LHCN-M2 (cell line): ENCODE results near the gene ATXN7L1. TPM values are rescaled to one million over a fixed set of nuclear protein-coding genes. Genes with fewer than 3 reads are reported as not detected.
"Not testable (repeated sequence)": the region's sequence is repeated elsewhere in the genome, so short reads cannot be mapped to it uniquely, and the experiment has no call there.

ENCODE experiments used
- DNase-seq: peaks from one replicate; pipeline ENCODE4 v3.0.0-alpha.2; 2012; ENCODE audit warnings: low read depth
- total RNA-seq: library from RNA; depleted of rRNA; stranded (reverse); fragments of >200 nt; gene quantifications from 2 replicates; pipeline ENCODE4 v1.2.3, GENCODE V29; 2014

Gene ATXN7L1
- total RNA-seq, 1 experiment from 2014 or later: 6.4 TPM

DNA sequence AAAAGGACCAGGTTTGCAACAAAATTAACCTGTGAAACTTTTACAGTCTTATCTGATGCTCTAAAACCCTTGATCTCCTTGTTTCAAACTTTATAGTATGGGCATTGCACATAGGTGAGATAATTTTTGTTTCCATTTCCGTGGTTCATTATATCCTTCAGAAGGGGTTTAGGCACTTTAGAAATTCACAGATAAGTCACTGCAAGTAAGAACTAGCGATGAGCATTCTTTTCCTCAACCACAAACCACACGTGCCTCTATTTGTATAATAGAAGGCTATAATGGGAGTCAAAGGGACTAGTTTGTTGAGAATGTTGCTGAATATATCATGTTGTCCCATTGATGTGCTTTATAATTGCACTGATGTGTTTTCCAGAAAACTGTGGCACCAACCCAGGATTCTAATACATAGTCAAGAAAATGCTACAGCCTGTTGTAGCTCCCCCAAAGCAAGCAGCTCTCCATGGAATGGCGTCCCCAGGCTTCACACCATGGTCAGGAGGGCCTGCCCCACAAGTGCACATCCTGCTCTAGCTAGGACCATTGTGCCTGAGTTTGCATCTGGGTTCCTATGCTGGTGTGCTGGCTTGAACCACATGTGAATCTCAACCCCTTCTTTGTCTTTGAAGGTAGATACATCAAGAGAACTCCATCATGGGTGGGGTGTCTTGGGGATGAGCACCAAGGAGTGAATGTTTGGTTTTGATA is 14.0 kb upstream of the ATXN7L1 start:
- DNase-seq: peak; percentile 46

DNA sequence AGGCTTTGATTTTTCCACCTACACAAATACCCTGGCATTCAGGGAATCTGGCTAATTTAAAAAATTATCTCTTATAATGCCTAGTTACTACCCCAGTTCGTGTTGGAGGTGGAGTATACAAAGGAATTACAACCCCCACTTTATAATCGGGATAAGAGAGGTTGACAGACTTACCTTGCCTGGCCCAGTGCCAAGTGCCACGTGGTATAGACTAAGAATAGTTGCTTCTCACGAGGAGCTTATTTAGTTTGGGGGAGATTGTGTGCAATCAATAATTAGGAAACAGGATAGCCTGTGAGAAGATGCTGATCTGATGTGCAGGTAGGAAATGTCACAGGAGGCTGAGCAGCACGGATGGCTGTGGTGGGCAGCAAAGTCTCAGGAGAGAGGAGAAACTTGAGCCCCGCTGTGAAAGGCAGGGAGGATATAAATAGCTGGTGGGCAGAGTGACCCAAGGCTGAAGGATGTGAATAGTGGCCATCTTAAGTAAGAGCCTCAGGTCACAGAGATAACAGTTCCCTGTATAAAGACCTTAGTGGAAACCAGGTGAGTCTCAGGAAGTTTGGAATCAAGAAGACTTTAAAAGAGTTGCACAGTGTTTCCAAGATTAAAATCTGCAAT is 11.3 kb upstream of the ATXN7L1 start:
- DNase-seq: no peak

DNA sequence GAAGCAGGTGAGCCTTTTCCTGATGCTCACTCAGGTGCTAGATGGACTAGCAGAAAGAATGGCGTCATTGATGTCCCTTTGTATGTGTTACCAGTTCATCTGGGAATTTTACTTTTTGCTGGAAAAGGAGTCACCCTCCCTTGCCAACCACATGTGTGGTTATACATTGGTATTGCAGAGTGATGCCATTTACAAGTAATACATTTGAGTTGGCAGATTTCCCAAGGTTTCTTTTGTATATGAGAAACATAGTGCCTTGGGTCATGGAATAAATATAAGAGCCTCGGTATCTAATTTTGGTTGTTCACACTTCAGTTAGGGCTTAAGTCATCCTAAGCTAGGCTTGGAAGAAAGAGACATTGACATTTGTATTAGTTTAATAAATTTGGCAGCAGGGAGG is 10.4 kb upstream of the ATXN7L1 start:
- no peak for DNase-seq

DNA sequence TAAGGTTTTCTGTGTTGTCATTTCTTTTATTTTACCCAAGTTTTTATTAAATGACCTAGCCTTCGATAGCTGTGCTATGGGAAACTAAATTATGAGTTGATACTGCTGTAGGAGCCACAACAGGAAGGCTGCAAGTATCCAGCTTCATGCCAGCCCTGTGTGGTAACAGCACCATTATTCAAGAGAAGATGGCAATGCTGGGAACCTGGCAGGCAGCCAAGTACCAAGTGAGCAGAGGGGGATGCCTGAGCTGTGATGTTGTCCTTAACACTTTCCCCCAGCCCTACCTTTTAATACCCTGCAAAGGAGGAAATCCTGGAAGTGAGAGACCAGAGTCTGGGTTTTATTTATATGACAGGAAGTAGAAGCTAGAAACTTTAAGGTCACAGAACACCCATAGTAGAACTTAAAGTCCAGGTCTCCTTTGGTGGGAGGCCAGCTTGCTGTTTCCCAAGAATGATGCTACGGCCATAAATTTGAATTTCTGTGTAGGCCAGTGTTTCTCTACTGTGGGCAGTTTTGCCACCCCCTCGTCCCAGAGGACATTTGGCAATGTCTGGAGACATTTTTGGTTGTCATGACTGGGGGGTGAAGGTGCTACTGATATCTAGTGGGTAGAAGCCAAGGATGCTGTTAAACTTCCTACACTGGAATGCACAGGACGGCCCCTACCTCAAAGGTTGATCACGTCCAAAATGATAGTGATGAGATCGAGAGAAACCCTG is 9.2 kb upstream of the ATXN7L1 start:
- peak; percentile 31 for DNase-seq

DNA sequence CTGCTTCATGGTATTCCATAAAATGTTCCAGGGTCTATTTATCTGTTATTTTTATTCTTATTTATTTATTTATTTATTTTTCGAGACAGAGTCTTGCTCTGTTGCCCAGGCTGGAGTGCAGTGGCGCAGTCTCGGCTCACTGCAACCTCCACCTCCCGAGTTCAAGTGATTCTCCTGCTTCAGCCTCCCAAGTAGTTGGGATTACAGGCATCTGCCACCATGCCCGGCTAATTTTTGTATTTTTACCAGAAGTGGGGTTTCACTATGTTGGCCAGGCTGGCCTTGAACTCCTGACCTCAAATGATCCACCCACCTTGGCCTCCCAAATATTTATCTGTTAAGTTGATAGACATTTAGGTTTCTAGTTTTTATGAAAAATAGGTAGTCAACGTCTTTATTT is 6.8 kb upstream of the ATXN7L1 start:
- DNase-seq: not testable (repeated sequence)

DNA sequence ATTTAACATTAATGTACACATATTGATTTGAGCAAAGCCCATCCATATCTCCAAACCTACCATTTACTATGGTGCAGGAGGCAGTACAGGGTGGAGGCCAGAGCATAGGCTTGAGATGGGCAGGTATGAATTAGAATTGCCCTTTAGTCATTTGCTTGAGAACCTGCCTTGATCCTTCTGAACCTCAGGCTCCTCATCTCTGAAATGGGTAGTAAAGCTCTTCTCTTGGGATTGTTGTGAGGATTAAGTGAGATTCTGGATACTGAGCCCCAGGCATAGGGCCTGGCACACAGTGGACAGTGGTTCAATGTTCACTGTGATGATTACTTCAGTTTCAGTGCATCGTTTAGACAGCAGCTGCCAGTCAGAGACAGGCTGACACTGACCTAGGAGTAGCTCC is 5.0 kb upstream of the ATXN7L1 start:
- DNase-seq: no peak

DNA sequence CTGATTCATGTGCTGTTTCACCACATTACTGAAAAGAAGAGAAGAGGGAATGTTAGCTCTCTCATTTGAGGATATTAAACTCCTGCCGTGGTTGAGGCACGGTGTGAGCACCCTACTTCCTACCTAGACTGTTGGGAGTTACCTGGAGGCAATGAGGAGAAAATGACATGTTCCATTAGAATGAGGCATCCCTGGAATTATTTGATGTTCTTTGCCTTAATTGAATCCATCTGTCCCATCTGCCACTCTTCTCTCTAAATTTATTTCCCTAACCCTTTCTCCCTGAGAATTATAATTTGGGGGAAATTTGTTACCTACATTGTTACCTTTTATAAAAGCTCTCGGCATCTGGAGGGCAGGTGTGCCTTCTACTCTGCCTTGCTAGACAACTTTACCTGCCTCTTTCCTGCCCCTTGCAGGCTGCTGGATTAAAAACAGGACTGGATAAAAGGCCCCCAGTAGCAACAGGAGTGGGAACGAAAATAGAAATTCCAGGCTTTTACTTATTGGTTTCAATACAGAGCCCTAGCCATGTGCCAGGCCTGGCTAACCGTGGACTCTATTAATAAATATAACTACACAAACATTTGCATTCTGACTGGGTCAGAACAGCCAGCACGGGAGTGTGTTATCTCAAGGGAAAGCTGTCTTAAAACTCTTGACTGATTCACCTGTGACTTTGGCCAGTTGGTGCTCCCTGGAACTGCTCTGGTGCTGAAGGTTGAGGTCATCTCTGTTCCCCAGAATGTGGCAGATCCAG is 4.4 kb upstream of the ATXN7L1 start:
- no peak for DNase-seq

DNA sequence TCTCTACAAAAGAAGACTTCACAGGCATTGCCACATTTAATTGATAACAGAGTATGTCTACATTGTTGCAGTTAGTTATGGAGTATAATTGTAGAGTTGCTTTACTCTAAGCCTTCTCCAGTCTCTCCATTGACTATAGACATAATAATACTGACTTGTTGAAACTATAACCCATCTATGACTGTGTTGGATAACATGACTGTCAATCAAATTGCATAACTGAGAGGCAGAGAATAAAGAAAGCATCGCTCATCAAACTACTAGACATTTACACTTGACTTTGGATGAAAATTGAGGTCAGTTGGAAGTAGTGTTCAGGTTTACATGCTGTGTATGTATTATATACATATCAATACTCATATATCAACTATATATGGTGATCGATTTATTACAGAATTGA is 3.4 kb upstream of the ATXN7L1 start:
- no peak for DNase-seq

DNA sequence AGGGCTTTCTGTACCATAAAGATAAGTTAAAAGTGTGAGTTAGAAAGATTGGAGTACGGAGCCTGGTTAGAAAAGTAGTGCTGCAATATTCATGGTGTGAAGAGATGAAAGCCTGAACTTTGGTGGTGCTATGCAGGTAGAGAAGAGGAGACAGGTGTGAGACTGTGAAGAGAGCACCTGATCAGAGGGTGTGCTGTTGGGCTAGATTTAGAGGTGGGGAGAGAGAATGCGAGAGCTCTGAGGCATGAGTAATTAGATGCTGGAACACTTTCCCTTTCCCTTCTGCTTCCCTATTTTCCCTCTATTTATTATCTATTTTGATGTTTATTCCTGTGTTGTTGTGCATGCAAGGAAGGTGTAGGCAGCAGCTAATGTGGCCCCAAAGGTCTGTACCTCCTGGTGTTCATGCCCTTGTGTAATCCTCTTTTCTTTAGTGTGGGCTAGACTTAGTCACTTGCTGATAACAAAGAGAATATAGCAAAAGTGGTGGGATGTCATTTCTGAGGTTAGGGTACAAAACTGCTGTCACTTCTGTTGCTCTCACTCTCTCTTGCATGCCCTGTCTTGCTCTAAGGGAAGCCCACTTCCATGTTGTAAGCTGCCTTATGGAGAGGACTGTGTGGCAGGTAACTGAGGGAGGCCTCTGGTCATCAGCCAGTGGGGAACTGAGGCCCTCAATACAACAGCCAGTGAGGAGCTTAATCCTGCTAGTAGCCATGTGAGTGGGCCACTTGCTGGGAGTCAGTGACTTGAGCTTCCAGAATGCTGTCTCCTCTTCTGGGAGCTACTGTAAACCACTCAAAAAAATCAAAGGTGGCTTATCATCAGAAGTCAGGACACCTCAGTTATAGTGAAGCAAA is 2.6 kb upstream of the ATXN7L1 start:
- no peak for DNase-seq

DNA sequence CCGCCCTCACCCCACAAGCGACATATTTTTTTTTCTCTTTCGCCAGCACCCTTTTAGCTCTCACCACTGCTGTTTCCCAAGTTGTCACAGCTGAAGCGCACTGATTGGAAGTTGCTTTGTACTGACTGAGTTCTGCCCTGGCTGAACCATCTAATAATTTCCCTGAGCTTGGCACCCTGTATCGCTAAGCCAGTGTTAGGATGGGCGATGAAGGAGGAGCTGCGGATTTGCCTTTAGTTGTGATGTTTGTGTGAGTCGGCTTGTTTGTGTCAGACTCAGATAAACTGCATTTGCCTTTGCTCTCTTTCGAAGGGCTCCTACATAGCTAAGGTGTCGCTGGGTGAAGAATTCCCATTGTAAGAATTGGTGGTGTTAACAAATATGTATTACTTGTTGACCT is 1.3 kb upstream of the ATXN7L1 start:
- DNase-seq: no peak

DNA sequence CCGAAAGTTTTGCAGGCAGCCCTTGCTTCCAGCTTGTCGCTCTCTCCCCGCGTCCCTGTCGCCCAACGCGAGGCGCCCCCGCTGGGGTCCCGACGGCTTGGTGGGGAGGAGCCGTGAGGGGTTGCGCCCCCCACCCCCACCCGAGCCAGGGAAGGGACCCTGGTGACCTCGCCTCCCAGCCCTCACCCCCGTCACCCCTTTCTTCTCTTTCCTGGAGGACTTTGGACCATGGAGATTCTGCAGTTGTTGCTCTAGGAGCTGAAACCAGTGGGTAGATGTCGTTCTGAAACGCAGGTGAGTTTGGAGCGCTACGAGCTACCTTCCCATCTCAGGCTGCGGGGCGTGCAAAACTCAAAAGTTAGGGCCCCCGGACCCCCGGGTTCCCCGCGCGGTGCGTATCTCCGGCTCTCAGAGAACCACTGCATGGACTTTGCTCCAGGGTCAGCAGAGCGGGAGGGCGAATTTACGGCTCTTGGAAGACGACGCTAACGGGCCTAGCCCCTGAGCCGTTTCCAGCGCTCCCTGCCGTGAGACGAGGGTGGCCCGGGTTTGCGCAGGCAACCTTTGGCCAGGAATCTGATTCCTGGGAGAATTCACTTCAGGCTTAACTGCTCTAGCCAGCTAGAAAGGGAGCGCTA is 684 bp upstream of the ATXN7L1 start:
- DNase-seq: peak; percentile 53

DNA sequence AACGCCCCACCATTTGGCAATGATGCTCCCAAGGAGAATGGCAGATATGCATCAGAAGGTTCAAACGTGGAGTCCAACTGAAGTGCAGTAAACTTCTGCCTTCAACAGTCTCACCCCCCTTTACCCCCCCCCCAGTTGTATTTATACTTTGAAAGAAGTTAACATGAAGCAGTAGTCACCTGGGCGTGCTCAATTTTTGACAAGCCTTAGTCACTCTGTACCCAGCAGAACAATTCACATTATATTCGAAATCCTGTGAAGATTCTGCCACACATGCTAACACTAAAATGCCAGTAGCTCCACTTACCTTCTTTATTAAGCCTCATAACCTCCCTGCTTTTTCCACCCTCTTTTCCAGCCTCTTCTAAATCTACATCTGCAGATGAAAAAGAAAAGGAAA is 894 bp downstream of the ATXN7L1 start:
- no peak for DNase-seq

DNA sequence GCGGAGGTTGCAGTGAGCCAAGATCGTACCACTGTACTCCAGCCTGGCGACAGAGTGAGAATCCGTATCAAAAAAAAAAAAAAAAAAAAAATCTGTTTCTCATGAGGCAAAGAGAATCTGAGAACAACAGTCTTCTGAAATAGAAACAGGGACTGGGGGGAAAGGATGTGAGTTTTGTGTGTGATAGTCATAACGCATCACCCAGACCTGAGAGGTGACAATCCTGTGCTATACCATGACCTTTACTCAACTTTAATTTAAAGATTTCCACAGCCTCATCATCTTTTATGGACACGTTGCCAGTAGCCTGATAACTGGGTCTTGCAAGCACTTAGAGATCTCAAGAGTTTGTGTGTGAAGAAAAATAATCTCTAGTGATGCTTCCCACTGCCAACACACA is 2.3 kb downstream of the ATXN7L1 start:
- DNase-seq: no peak

DNA sequence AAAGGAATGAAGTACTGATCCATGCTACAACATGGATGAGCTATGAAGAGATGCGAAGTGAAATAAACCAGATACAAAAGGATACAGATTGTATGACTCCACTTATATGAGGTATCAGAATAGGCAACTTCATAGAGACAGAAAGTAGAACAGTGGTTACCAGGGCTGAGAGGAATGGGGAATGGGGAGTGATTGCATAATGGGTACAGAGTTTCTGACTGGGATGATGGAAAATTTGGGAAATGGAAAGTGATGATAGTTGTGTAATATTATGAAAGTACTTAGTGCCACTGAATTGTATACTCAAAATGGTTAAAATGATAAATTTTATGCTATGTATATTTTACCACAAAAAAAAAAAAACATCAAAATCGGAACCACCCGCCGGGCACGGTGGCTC is 3.9 kb downstream of the ATXN7L1 start:
- no peak for DNase-seq

DNA sequence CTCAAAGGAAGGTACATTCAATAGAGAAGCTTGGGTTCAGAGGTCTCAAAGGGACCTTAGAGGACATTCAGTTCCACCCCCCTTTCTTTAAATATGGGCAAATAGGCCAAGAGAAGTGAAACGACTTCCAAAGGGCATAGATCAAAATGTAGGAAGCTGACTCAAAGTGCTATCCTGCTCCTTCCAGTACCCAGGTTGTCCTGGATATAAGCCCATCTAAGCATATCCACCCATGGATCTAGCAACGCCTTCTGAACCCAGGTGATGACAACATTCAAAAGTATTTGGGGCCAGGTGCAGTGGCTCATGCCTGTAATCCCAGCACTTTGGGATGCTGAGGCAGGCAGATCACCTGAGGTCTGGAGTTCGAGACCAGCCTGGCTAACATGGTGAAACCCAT is 5.3 kb downstream of the ATXN7L1 start:
- DNase-seq: no peak

DNA sequence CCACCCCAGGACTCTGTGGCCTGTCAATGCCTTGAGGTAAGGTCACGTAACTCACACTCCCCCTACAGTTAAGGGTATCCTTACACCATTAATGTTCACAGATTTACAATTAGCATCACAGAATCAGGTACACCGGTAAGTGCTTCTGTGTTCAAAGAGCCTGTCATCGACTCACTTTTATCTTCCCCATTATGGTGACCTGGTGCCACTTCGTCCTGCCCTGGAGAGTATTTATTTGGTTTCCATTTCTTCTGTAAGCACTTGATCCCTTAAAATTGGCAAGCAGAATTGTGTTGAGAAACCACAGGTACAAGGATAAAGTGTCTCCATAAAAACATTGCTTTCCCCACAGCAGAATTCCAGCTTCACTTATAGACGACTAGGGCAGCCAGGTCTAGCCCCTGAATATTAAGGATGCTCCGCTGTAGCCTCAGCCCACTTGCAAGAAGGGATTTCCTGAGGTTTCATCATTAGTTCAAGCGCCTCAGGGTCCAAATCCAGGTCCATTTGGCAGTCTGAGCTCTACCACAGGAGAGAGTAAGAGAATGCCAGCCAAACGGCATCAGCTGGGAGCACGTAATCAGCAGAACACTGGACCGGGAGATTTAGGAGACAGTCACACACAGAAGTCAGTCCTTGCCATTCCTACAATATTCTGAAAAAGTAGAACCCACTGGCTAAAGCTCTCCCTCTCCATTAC is 10.1 kb downstream of the ATXN7L1 start:
- no peak for DNase-seq

DNA sequence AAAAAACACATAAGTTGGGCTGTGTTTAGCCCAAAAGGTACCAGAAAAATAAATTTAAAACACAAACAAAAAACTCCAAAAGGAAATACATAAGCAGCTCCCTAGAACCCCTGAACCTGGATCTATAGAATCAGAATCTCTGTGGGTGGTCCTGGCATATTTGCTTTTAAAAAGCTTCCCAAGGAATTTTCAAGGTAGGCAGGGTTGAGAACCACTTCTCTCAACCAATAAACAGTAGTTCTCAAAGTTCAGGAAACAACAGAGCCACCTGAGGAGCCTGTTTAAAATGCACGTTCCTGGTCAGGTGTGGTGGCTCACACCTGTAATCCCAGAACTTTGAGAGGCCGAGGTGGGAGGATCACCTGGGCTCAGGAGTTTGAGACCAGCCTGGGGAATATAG is 12.5 kb downstream of the ATXN7L1 start:
- no peak for DNase-seq

DNA sequence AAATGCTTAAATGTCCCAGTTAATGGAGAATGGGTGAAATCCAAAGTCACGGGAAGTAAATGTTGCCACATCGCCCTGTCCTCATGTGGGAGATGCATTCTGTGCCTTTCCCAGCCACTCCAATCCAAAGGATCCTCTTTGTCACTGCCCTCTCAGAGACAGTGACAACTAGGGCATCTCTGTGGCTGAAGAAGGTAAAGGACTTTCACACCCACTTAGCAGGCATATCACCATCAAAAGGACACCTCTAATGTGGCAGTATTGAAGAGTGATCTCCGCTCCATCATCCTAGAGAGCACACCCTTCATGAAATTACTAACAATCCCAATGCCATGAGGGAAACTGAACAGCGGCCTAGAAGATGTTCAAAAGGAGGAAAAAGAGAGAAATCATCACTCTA is 13.6 kb downstream of the ATXN7L1 start:
- no peak for DNase-seq

DNA sequence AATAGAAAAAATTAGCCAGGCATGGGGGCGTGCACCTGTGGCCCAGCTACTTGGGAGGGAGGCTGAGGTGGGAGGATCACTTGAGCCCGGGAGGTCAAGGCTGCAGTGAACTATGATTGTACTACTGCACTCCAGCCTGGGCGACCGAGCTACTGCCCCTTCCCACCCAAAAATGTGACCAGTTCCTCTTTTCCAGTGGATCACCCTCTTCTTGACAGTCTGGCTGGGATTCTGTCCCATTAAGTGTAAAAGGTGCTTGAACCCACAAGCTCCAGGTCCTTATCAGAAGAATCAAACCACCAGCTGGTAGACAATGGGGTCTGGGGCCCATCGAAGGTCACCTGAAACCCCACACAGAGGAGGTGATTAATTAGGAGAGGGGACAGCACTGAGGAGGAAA is 14.1 kb downstream of the ATXN7L1 start:
- no peak for DNase-seq

DNA sequence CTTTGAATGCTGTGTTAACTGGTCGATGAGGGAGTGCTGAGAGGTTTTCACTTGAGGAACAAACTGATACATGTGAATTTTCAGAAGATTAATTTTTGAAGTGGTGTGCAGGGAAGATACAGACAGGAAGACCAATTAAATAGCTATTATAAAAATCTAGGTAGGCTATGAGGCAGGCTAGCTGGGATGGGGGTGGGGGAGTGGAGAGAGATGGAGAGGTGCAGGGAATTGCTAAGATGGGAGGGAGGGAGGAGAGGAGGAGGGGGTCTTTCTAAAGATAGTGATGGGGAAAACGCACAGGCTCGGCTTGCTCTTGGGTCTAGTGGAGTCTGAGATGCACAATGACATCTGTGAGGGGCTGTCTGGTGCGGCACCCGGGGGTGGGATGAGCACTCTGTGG is 15.2 kb downstream of the ATXN7L1 start:
- no peak for DNase-seq
